OCI-LY7 (cell line): ENCODE measurements around the gene SLC39A7. TPM values are rescaled to one million over a fixed set of nuclear protein-coding genes. Genes with fewer than 3 reads are reported as not detected.

Experiments
- BruUV-seq: library from RNA; stranded (reverse); fragments of 400-500 nt; replicated peaks from 2 replicates; lab custom pipeline; 2021; lab: Mats Ljungman, UMichigan
- CTCF ChIA-PET: fragments of 300-600 bp; sonication (Branson Sonifier 250); formaldehyde crosslinking; loops from one replicate; lab custom pipeline; 2022; ENCODE audit warnings: antibody characterized with exemption; ENCODE audit not compliant: unreplicated experiment; lab: Charles Lee
- POLR2A ChIA-PET: fragments of 300-600 bp; sonication (Branson Sonifier 250); formaldehyde crosslinking; loops from one replicate; lab custom pipeline; 2022; ENCODE audit warnings: antibody characterized with exemption; lab: Charles Lee
- DNase-seq: peaks from one replicate; pipeline ENCODE4 v3.0.0-alpha.2; 2015; ENCODE audit warnings: low spot score
- H2AFZ ChIP-seq: fragments of 200-600 bp; sonication (generic), shearing (Covaris generic); 2 replicates; pipeline ENCODE4 v1.6.1; 2014; ENCODE audit warnings: mild to moderate bottlenecking, antibody characterized with exemption, low read length, moderate library complexity
- H3K27ac ChIP-seq: fragments of 200-600 bp; sonication (generic); 2 replicates; pipeline ENCODE4 v1.5.1; 2014; ENCODE audit warnings: mixed run types, low read depth, mild to moderate bottlenecking, moderate library complexity, low read length, inconsistent platforms; ENCODE audit not compliant: poor library complexity, severe bottlenecking
- H3K36me3 ChIP-seq: fragments of 200-600 bp; sonication (generic); 2 replicates; pipeline ENCODE4 v1.6.1; 2014; ENCODE audit warnings: mild to moderate bottlenecking, antibody characterized with exemption, low read length, moderate library complexity, mixed read lengths; ENCODE audit not compliant: insufficient read depth
- H3K4me1 ChIP-seq: fragments of 200-600 bp; sonication (generic); 2 replicates; pipeline ENCODE4 v1.5.1; 2014; ENCODE audit warnings: mild to moderate bottlenecking, low read length; ENCODE audit not compliant: insufficient read depth, poor library complexity, severe bottlenecking
- H3K4me2 ChIP-seq: fragments of 200-600 bp; sonication (generic); 2 replicates; pipeline ENCODE4 v1.6.1; 2014; ENCODE audit warnings: mild to moderate bottlenecking, low read length
- H3K4me3 ChIP-seq: fragments of 200-600 bp; sonication (generic); 2 replicates; pipeline ENCODE4 v1.5.1; 2014; ENCODE audit warnings: mild to moderate bottlenecking, low read depth, low read length; ENCODE audit not compliant: poor library complexity, severe bottlenecking
- H3K79me2 ChIP-seq: fragments of 200-600 bp; sonication (generic); 2 replicates; pipeline ENCODE4 v1.6.1; 2016; ENCODE audit warnings: low read depth, mild to moderate bottlenecking, low read length, moderate library complexity, mixed read lengths; ENCODE audit not compliant: insufficient read depth
- H3K9me2 ChIP-seq: fragments of 200-600 bp; sonication (generic); 2 replicates; pipeline ENCODE4 v1.6.1; 2016; ENCODE audit warnings: mild to moderate bottlenecking, low read length, mixed read lengths; ENCODE audit not compliant: insufficient read depth
- H3K9me3 ChIP-seq: fragments of 200-600 bp; sonication (generic); 2 replicates; pipeline ENCODE4 v1.6.1; 2014; ENCODE audit warnings: mild to moderate bottlenecking, mixed run types, low read length, mixed read lengths
- H4K20me1 ChIP-seq: fragments of 200-600 bp; sonication (generic); 2 replicates; pipeline ENCODE4 v1.6.1; 2014; ENCODE audit warnings: mild to moderate bottlenecking, antibody characterized with exemption, low read length, moderate library complexity, mixed read lengths; ENCODE audit not compliant: insufficient read depth
- CTCF ChIP-seq: fragments of 200-600 bp; sonication (generic); conservative IDR thresholded peaks from 2 replicates; pipeline ENCODE4 v1.5.1; 2014; ENCODE audit warnings: mild to moderate bottlenecking, antibody characterized with exemption, low read length, moderate library complexity, mixed read lengths
- EZH2phosphoT487 ChIP-seq: fragments of 200-600 bp; sonication (generic); IDR thresholded peaks from 2 replicates; pipeline ENCODE4 v1.6.1; 2018; ENCODE audit warnings: low read depth, borderline replicate concordance, mild to moderate bottlenecking, mixed run types, antibody characterized with exemption, low read length, moderate library complexity, mixed read lengths
- intact Hi-C: fragments of 100-400 bp; cut with micrococcal nuclease; formaldehyde crosslinking; loops from one replicate; pipeline ENCODE4 v1.10.0; 2022; ENCODE audit not compliant: unreplicated experiment
- total RNA-seq, 2 experiments: library from RNA; depleted of rRNA in 1 of 2; stranded (reverse); fragments of >200 nt in 1 of 2; shearing (Covaris generic) in 1 of 2; gene quantifications; 2 replicates each; pipeline ENCODE4 v1.2.3, GENCODE V29; 2014 to 2022

Gene SLC39A7
- total RNA-seq, 2 experiments from 2014 or later, result 22.9 to 53.2 TPM

DNA sequence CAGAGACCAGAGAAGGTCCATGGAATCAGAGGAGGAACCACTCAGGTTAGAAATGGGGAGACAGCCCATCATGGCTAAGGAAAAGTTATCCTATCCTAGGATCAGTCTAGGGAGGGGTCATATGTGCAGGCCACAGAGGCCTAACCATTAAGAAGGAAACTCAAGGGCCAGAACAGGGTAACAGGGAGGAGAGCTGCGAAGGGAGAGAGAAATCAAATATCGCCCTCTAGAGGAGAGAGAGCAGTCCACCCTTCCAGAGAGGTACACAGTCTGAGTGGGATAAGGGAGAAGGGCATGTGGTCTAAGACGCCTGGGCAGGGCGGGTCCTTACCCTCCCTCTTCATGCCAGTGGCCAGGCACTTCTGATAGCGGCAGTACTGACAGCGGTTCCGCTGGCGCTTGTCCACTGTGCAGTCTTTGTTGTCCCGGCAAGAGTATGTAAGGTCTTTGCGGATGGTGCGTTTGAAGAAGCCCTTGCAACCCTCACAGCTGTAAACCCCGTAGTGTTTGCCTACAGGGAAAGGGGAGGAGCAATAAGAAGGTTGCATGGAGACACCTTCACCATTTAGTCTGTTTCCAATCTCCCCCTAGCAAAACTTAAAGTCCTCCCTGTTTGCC is 3.1 kb upstream of the SLC39A7 start:
- no TSS peak for BruUV-seq
- peaks cover 28% of the 10 kb centered on the region; the same call in 1 of the 2 replicates for H3K79me2 ChIP-seq
- no peak overlapping the region for H3K27ac ChIP-seq
- H3K4me1 ChIP-seq, result peaks cover 38% of the 10 kb centered on the region
- no peak overlapping the region for H3K4me3 ChIP-seq
- no peaks in the 10 kb centered on the region; the same call in 1 of the 2 replicates for H4K20me1 ChIP-seq
- H3K4me2 ChIP-seq, result 0 out of 2 replicates have a peak overlapping the region, but pooled peaks have one; percentile 100
- no peak overlapping the region for H2AFZ ChIP-seq
- H3K9me3 ChIP-seq, result no peaks in the 10 kb centered on the region
- intact Hi-C loops, result loop anchor here (2.0 kb wide), 1 partner anchor 37 kb away; no protein-coding TSS in a partner anchor
- ChIA-PET CTCF (interaction anchor here (0.8 kb wide), 1 partner anchor 11 kb away, joined by 3 read pairs; the partner anchor contains the start of gene RING1), POLR2A (interaction anchor here (0.6 kb wide), 1 partner anchor 96 kb away, joined by 3 read pairs; no protein-coding TSS in a partner anchor)
- peak; percentile 88 for TF ChIP-seq CTCF
- no peak for TF ChIP-seq EZH2phosphoT487
- DNase-seq, result peak; percentile 74
- peaks cover 56% of the 10 kb centered on the region for H3K36me3 ChIP-seq
- H3K9me2 ChIP-seq, result no peaks in the 10 kb centered on the region

DNA sequence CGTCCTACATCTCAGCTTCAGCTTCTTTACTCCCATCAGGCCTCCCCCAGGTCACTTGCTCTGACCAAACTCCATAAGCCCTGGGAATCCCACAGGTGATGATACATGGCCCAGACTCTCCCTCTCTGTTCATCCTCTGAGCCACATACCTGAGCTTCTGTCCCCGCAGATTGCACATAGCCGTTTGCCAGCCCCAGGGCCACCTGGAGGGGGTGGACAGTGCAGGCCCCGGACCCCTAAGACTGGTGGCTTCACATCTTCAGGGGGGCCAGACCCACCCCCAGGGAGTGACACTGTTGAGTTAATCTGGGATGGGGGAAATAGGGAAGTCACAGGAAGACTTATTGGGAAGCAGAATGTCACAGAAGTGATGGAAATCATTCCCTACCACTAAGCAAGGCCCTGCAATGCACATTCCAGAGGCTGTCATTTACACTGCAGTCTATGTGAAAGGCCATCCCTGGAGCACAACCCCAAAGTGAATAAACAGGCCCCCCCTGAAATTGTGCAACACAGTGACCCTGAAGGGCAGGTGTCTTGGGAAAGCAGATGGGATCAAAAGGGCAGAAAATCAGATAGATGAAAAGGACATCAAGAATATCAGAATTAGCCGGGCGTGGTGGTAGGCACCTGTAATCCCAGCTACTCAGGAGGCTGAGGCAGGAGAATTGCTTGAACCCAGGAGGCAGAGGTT is 2.4 kb upstream of the SLC39A7 start:
- no peak overlapping the region for H3K27ac ChIP-seq
- no peak overlapping the region for H2AFZ ChIP-seq
- no peaks in the 10 kb centered on the region for H3K9me3 ChIP-seq
- TSS peak; percentile 41 for BruUV-seq
- TF ChIP-seq EZH2phosphoT487, result no peak
- TF ChIP-seq CTCF, result no peak
- intact Hi-C loops, result no loop called here
- H3K4me2 ChIP-seq, result peak overlapping the region; percentile 100
- peaks cover 38% of the 10 kb centered on the region for H3K4me1 ChIP-seq
- H4K20me1 ChIP-seq, result no peaks in the 10 kb centered on the region; the same call in 1 of the 2 replicates
- ChIA-PET CTCF (interaction anchor here (0.8 kb wide), 1 partner anchor 10 kb away, joined by 3 read pairs; the partner anchor contains the start of gene RING1), POLR2A (interaction anchor here (0.6 to 1.1 kb wide), 3 partner anchors 9 to 125 kb away, joined by 3 to 5 read pairs (median 4); partner anchors contain the start of gene HLA-DPA1)
- H3K36me3 ChIP-seq, result peaks cover 64% of the 10 kb centered on the region
- H3K79me2 ChIP-seq, result peaks cover 28% of the 10 kb centered on the region; the same call in 1 of the 2 replicates
- H3K4me3 ChIP-seq, result no peak overlapping the region
- no peak for DNase-seq
- H3K9me2 ChIP-seq, result no peaks in the 10 kb centered on the region
